IMR-90 (cell line): ENCODE measurements around the gene PRDM13. TPM values are rescaled to one million over a fixed set of nuclear protein-coding genes. Genes with fewer than 3 reads are reported as not detected.

Experiments
- ATAC-seq: fragments of 200-7000 bp; cut with Tn5 transposase; 2 replicates; pipeline ENCODE4 v1.9.1; 2020; ENCODE audit warnings: low read depth, mild to moderate bottlenecking, moderate library complexity
- BruUV-seq: library from RNA; stranded (reverse); fragments of 400-500 nt; replicated peaks from 2 replicates; lab custom pipeline; 2021; lab: Mats Ljungman, UMichigan
- CTCF ChIA-PET: fragments of 300-600 bp; formaldehyde crosslinking; extraction: SDS; loops from one replicate; lab custom pipeline; 2021; ENCODE audit warnings: antibody characterized with exemption; lab: Yijun Ruan, JAX
- POLR2A ChIA-PET: fragments of 300-600 bp; sonication (Branson Sonifier 250); formaldehyde crosslinking; loops from one replicate; lab custom pipeline; 2022; ENCODE audit warnings: antibody characterized with exemption; ENCODE audit not compliant: unreplicated experiment; lab: Charles Lee
- DNase-seq: peaks from one replicate; pipeline ENCODE4 v3.0.0; 2013
- H2AFZ ChIP-seq: replicated peaks from 2 replicates; pipeline ENCODE3; 2013; ENCODE audit warnings: low read length, mild to moderate bottlenecking; ENCODE audit not compliant: poor library complexity
- H2AK5ac ChIP-seq: 2 replicates; pipeline ENCODE4 v1.6.1; 2013; ENCODE audit warnings: low read depth, low read length, inconsistent platforms
- H2AK9ac ChIP-seq: replicated peaks from 2 replicates; pipeline ENCODE3; 2013; ENCODE audit warnings: mild to moderate bottlenecking, low read depth, low read length, moderate library complexity; ENCODE audit not compliant: poor library complexity
- H2BK120ac ChIP-seq: 2 replicates; pipeline ENCODE4 v1.6.1; 2013; ENCODE audit warnings: low read depth, low read length, inconsistent platforms
- H2BK15ac ChIP-seq: 3 replicates; pipeline ENCODE4 v1.6.1; 2013; ENCODE audit warnings: low read depth, low read length, inconsistent platforms
- H2BK20ac ChIP-seq: 2 replicates; pipeline ENCODE4 v1.6.1; 2013; ENCODE audit warnings: low read depth, mild to moderate bottlenecking, inconsistent platforms, low read length, moderate library complexity
- H2BK5ac ChIP-seq: 2 replicates; pipeline ENCODE4 v1.6.1; 2013; ENCODE audit warnings: mild to moderate bottlenecking, low read depth, low read length, inconsistent platforms; ENCODE audit not compliant: poor library complexity, severe bottlenecking
- H3K14ac ChIP-seq: replicated peaks from 2 replicates; pipeline ENCODE4 v1.6.1; 2013; ENCODE audit warnings: low read depth, low read length, inconsistent platforms
- H3K18ac ChIP-seq: 2 replicates; pipeline ENCODE4 v1.6.1; 2013; ENCODE audit warnings: low read depth, low read length, control low read depth
- H3K23ac ChIP-seq: 2 replicates; pipeline ENCODE4 v1.6.1; 2013; ENCODE audit warnings: low read depth, low read length, inconsistent platforms
- H3K27ac ChIP-seq: 2 replicates; pipeline ENCODE4 v1.5.1; 2013; ENCODE audit warnings: mild to moderate bottlenecking, control low read depth, low read length; ENCODE audit not compliant: insufficient read depth
- H3K27me3 ChIP-seq: 2 replicates; pipeline ENCODE4 v1.6.1; 2013; ENCODE audit warnings: low read length; ENCODE audit not compliant: control insufficient read depth, insufficient read depth
- H3K36me3 ChIP-seq: 2 replicates; pipeline ENCODE4 v1.6.1; 2013; ENCODE audit warnings: low read length, mixed read lengths; ENCODE audit not compliant: control insufficient read depth, insufficient read depth
- H3K4ac ChIP-seq: 2 replicates; pipeline ENCODE4 v1.6.1; 2013; ENCODE audit warnings: low read depth, low read length, inconsistent platforms
- H3K4me1 ChIP-seq: 2 replicates; pipeline ENCODE4 v1.6.1; 2013; ENCODE audit warnings: low read length, mixed read lengths; ENCODE audit not compliant: control insufficient read depth, insufficient read depth
- H3K4me2 ChIP-seq: 2 replicates; pipeline ENCODE4 v1.6.1; 2013; ENCODE audit warnings: low read depth, mild to moderate bottlenecking, control low read depth, low read length, moderate library complexity
- H3K4me3 ChIP-seq: 2 replicates; pipeline ENCODE4 v1.5.1; 2013; ENCODE audit warnings: low read depth, mild to moderate bottlenecking, control low read depth, low read length, moderate library complexity; ENCODE audit not compliant: insufficient read depth
- H3K56ac ChIP-seq: 2 replicates; pipeline ENCODE4 v1.6.1; 2013; ENCODE audit warnings: low read length, inconsistent platforms; ENCODE audit not compliant: insufficient read depth; ENCODE audit errors: extremely low read depth
- H3K79me1 ChIP-seq, 2 experiments: 2 replicates each; pipeline ENCODE4 v1.6.1; 2013; ENCODE audit warnings: low read length in 2 of 2, inconsistent platforms in 1 of 2, low read depth in 1 of 2
- H3K9ac ChIP-seq: 2 replicates; pipeline ENCODE4 v1.6.1; 2013; ENCODE audit warnings: low read depth, low read length, control low read depth
- H3K9me1 ChIP-seq: 2 replicates; pipeline ENCODE4 v1.6.1; 2013; ENCODE audit warnings: low read length, inconsistent platforms; ENCODE audit not compliant: insufficient read depth
- H3K9me3 ChIP-seq: 2 replicates; pipeline ENCODE4 v1.6.1; 2013; ENCODE audit warnings: low read length; ENCODE audit not compliant: control insufficient read depth, insufficient read depth
- H4K20me1 ChIP-seq: 2 replicates; pipeline ENCODE4 v1.6.1; 2013; ENCODE audit warnings: low read length, inconsistent platforms; ENCODE audit not compliant: insufficient read depth
- H4K5ac ChIP-seq: 2 replicates; pipeline ENCODE4 v1.6.1; 2013; ENCODE audit warnings: mild to moderate bottlenecking, low read depth, low read length, control low read depth
- H4K8ac ChIP-seq, 2 experiments: 2 replicates each; pipeline ENCODE4 v1.6.1; 2013; ENCODE audit warnings: low read depth in 2 of 2, low read length in 2 of 2, control low read depth in 1 of 2, inconsistent platforms in 1 of 2
- H4K91ac ChIP-seq: 2 replicates; pipeline ENCODE4 v1.6.1; 2013; ENCODE audit warnings: low read depth, low read length, inconsistent platforms; ENCODE audit not compliant: insufficient read depth
- FOS ChIP-seq: fragments of 150-350 bp; IDR thresholded peaks from 2 replicates; pipeline ENCODE4 v1.6.1; 2016; ENCODE audit warnings: low read depth, low read length
- POLR2A ChIP-seq: IDR thresholded peaks from 2 replicates; pipeline ENCODE4 v1.6.1; 2012; ENCODE audit warnings: mild to moderate bottlenecking, low read depth, low read length
- WGBS, 2 experiments: methylation state at CpG; one replicate each; pipeline versions ENCODE4 v1.1.5 to v1.1.7; 2013; ENCODE audit warnings: missing lambda C conversion rate in 2 of 2; ENCODE audit not compliant: insufficient read length in 1 of 2; ENCODE audit errors: extremely low coverage in 2 of 2; 5-methylcytosine and 5-hydroxymethylcytosine counted together
- dilution Hi-C: fragments of 300-500 bp; cut with HindIII; formaldehyde crosslinking; loops from one replicate; pipeline ENCODE4 v1.14.3; 2018; ENCODE audit warnings: low sequenced_read_pairs; ENCODE audit not compliant: unreplicated experiment
- in situ Hi-C: fragments of 300-500 bp; cut with MboI; formaldehyde crosslinking; loops from 3 replicates; pipeline ENCODE4 v1.14.3; 2019; ENCODE audit warnings: low sequenced_read_pairs, inconsistent platforms, mixed read lengths
- intact Hi-C: fragments of 100-400 bp; cut with micrococcal nuclease; formaldehyde crosslinking; loops from 2 replicates; pipeline ENCODE4 v1.10.0; 2022
- polyA plus RNA-seq, 3 experiments: library from polyadenylated mRNA; depleted of rRNA; stranded (reverse); fragments of >200 nt; gene quantifications; 2 replicates each; pipeline ENCODE4 v1.2.3, GENCODE V29; 2012; ENCODE audit warnings: low replicate concordance in 1 of 3
- total RNA-seq: library from RNA; depleted of rRNA; stranded (reverse); fragments of >200 nt; gene quantifications from 2 replicates; pipeline ENCODE4 v1.2.3, GENCODE V29; 2012

The PRDM13 gene
- total and polyA plus RNA-seq, 2 of the 4 experiments (the other 2 are of a cell fraction), result not detected

DNA sequence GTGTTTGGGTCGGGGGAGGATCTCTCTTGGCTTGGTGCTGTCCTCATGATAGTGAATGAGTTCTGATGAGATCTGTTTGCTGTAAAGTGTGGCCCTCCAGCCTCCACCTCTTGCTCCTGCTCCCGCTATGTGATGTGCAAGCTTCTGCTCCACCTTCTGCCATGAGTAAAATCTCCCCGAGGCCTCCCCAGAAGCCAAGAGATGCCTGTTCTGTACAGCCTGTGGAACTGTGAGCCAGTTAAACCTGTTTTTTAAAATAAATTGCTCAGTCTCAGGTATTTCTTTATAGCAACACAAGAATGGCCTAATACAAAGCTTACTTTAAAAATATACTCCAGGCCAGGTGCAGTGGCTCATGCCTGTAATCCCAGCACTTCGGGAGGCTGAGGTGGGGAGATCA lies 26.9 kb upstream of the PRDM13 start:
- no peak overlapping the region for H4K8ac ChIP-seq
- no peak overlapping the region for H2AK5ac ChIP-seq
- no peaks in the 10 kb centered on the region for H3K9me1 ChIP-seq
- H3K4me3 ChIP-seq, result no peak overlapping the region
- no peak overlapping the region for H4K91ac ChIP-seq
- H2BK5ac ChIP-seq, result no peak overlapping the region
- no peak overlapping the region for H4K5ac ChIP-seq
- H4K20me1 ChIP-seq, result no peaks in the 10 kb centered on the region
- peaks cover 4% of the 10 kb centered on the region for H3K27me3 ChIP-seq
- H2AFZ ChIP-seq, result no peak overlapping the region
- H2BK15ac ChIP-seq, result no peak overlapping the region
- no peak for DNase-seq
- no peaks in the 10 kb centered on the region for H3K9me3 ChIP-seq
- H3K18ac ChIP-seq, result no peak overlapping the region
- no peak overlapping the region for H2BK20ac ChIP-seq
- no peak overlapping the region for H2AK9ac ChIP-seq
- ChIA-PET POLR2A (no interaction called here), CTCF (no interaction called here)
- BruUV-seq, result no TSS peak
- dilution Hi-C loops (no loop called here), intact Hi-C loops (no loop called here), in situ Hi-C loops (loop anchor here (25.0 kb wide), 1 partner anchor 883 kb away; the partner anchor contains the start of gene SIM1)
- no peaks in the 10 kb centered on the region for H3K4me1 ChIP-seq
- H3K79me1 ChIP-seq, result no peaks in the 10 kb centered on the region
- no peak overlapping the region for H3K23ac ChIP-seq
- H3K4me2 ChIP-seq, result no peak overlapping the region
- no peak for ATAC-seq
- no peaks in the 10 kb centered on the region for H3K36me3 ChIP-seq
- H3K4ac ChIP-seq, result no peak overlapping the region
- no peak overlapping the region for H3K27ac ChIP-seq
- no peak overlapping the region for H3K14ac ChIP-seq
- H2BK120ac ChIP-seq, result no peak overlapping the region
- TF ChIP-seq POLR2A (no peak), FOS (no peak)
- no CpG with 5 or more reads among the region's 4 CpGs for WGBS, 2 experiments
- no peak overlapping the region for H3K9ac ChIP-seq
- H3K56ac ChIP-seq, result no peak overlapping the region
